ENCODE data around the gene RINT1. TPM values are rescaled to one million over a fixed set of nuclear protein-coding genes. Genes with fewer than 3 reads are reported as not detected.
"Not testable (repeated sequence)": the region's sequence is repeated elsewhere in the genome, so short reads cannot be mapped to it uniquely, and the experiment has no call there.

RINT1 gene
- total RNA-seq, 1 experiment from 2014 or later: 14.2 TPM

- DNase-seq (ENCODE audit: low read depth): no peak
These were observed 884 bp downstream of the RINT1 start for GRCh38 chr7:105532709-105533460.

DNA sequence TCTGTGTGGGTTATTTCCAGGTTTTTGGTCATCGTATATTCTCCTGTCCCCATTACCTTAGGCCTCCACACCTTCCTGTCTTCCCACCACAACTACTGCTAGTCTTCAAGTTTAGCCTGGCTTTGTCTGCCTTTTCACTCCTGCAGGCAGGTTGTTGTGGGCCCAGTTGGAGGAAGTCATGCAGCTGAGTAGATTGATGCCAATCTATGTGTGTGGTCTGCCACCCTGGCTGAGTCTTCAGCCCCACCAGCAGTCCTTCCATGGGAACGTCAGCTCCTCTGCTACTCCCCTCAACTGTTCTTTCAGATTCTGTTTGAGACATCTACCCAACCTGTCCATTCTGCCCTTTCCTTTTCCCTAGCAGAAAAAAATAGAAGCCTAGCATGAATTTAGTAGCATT, 6.3 kb downstream of the RINT1 start:
- no peak for DNase-seq (ENCODE audit: low read depth)

- no peak for DNase-seq (ENCODE audit: low read depth)
These were observed 27.9 kb downstream of the RINT1 start for GRCh38 chr7:105559926-105560325.

GRCh38 chr7:105565190-105565589, 33.2 kb downstream of the RINT1 start:
- no peak for DNase-seq (ENCODE audit: low read depth)

- no peak for DNase-seq (ENCODE audit: low read depth)
These were observed 35.0 kb downstream of the RINT1 start for GRCh38 chr7:105567024-105567423.

- DNase-seq (ENCODE audit: low read depth): no peak
These were observed 35.8 kb downstream of the RINT1 start for GRCh38 chr7:105567821-105568220.

DNA sequence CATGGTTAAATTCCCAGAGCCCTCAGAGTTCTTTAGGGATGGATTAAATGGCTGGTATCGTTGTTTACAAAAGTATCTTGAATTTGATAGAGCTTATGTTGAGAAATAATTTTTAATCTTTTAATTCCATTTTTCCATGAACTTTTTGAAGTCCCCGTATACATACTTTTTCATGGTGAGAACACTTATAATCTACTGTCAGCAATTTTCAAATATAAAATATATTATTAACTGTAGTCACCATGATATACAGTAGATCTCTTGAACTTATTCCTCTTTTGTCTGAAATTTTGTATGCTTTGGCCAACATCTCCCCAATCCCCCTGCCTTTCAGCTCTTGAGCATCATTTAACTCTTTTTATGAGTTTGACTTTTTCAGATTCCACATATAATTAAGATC, 39.9 kb downstream of the RINT1 start:
- no peak for DNase-seq (ENCODE audit: low read depth)

DNA sequence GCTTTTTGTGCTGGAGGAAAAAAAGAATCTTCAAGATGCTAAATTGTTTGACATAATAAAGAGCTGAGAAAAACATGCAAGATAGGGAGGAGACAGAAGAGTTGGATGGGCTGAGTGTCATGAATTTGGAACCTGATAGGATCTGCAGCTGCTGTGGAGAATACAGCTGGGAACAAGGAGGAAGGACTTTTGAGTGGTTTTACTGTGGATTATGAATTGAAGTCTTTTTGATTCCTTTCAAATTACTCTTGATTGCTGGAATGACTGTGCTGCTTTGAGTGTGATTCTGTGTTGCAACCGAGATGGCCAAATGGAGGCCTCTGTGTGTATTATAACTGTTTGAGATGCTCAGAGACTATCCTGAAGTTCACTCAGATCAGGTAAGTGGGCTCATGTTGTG, 45.2 kb downstream of the RINT1 start:
- DNase-seq (ENCODE audit: low read depth): no peak

- no peak for DNase-seq (ENCODE audit: low read depth)
These were observed 46.5 kb downstream of the RINT1 start for GRCh38 chr7:105578496-105578895.

DNA sequence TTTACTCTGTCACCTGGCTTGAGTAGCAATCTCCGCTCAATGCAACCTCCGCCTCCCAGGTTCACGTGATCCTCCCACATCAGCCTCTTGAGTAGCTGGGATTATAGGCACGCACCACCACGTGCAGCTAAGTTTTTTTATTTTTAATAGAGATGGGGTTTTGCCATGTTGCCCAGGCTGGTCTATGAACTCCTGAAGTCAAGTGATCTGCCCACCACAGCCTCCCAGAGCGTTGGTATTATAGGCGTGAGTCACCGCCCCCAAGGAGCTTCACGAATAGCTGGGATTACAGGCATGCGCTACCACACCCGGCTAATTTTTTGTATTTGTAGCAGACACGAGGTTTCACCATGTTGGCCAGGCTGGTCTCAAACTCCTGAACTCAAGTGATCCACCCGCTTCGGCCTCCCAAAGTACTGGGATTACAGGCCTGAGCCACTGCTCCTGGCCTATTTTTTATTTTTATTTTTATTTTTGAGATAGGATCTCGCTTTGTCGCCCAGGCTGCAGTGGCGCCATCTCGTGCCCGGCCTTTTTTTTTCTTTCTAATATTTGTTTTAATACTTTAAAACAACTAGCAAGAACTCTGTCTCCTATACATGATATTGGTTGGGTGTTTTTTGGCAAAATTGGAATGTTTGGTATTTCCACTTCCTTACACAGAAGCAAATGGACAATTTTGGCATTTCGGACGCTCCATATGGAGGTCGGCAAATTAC, 48.2 kb downstream of the RINT1 start:
- DNase-seq (ENCODE audit: low read depth): peak; percentile 74

GRCh38 chr7:105581066-105581811, 49.2 kb downstream of the RINT1 start, which contains the start of gene EFCAB10:
EFCAB10 (minus strand) TSS chr7:105581493; CDS start chr7:105581463, 30 bp downstream.
- DNase-seq (ENCODE audit: low read depth): peak; percentile 64

DNA sequence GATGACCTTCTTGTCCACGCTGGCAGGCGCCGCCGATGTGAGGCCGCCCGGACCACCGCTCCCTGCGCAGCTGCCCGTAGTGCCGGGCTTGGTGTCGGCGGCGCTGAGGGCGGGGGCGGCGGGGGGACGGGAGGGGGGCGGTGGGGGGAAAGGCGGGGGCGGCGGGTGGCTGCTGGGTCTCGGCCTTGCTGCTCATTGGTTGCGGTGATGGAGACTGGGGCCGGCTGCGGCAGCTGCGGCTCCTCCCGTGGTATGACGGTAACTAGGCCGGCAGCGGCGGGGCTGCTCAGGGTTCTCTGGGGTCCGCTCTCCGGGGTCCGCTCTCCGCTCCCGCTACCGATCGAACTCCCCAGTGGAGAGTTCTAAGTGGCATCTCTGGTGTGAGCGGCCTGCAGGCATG, 51.1 kb downstream of the RINT1 start:
- no peak for DNase-seq (ENCODE audit: low read depth)

- DNase-seq (ENCODE audit: low read depth): no peak
These were observed 52.2 kb downstream of the RINT1 start for GRCh38 chr7:105584165-105584564.

GRCh38 chr7:105585850-105586500, 54.0 kb downstream of the RINT1 start:
- no peak for DNase-seq (ENCODE audit: low read depth)

DNA sequence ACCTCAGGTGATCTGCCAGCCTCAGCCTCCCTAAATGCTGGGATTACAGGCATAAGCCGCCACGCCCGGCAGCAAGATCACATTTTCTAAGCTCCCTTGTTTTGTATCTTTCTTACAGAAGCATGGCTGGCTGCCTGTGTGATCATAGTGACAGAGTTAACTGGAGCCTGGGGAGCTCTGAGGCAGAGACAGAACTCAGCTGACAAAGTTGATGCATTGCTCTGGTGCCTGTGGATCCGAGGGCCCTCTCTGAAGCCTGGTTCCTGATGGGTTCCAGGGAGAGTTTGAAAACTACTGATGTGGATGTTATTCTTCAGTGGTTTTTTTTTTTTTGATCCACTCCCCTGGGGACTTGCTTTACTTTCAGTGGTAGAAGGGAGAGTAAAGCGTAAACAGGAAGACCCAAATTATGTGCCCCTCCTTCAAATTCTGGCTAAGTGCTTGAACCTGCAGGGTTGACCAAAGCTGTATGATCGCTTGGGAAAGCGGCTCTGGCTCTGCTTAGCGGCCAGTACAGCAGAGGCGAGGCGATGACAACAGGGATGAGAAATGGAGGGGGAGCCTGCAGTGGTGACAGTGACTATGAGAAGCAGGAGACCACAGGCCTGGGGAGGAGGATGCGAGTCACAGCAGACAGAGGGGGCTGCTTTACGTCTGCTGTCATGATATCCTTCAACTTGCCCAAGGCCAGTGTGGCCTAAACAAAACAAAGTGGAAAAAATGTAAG, 56.1 kb downstream of the RINT1 start:
- DNase-seq (ENCODE audit: low read depth): no peak

DNA sequence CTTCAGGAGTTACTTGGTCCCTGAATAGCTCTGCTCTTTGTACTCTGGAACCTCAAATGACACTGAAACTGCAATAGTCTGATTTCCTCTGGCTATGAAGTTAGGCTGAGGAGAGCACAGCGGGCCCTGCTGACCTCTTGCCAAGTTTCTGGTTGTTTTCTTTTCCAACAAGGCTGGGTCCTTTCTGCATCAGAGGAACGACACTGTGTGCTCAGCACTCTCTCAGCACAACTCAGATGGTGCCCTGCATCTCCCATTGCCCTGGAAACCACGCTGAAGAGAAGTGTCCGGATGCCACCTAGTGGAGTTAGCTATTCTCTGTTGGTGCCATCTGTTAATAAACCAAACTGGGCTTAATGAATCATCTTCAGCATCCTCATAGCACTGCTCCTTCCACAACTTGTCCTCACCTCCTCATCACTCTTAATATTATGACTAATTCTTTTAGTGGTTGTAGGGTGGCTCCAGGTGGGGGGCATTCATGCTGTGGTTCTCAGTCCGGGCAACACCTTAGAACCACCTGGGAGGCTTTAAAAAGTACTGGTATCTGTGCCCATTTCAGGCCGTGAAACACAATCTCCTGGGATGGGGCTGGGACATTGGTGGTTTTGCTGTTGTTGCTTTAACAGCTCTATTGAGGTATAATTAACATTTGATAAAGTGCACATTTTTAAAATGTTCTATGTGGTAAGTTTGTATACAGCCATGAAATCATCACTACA, 57.5 kb downstream of the RINT1 start:
- peak; percentile 84 for DNase-seq (ENCODE audit: low read depth)

DNA sequence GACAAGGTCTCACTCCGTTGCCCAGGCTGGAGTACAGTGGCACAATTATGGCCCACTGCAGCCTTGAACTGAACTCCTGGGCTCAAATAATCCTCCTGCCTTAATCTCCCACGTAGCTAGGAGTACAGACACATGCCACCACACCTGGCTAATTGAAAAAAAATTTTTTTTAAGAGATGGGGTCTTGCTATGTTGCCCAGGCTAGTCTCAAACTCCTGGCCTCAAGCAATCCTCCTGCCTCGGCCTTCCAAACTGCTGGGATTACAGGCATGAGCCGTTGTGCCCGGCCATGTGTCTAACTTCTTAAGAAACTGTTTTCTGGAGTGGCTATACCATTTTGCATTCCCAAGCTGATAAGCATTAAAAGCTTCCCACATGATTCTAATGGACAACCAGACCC, 58.8 kb downstream of the RINT1 start:
- DNase-seq (ENCODE audit: low read depth): no peak

DNA sequence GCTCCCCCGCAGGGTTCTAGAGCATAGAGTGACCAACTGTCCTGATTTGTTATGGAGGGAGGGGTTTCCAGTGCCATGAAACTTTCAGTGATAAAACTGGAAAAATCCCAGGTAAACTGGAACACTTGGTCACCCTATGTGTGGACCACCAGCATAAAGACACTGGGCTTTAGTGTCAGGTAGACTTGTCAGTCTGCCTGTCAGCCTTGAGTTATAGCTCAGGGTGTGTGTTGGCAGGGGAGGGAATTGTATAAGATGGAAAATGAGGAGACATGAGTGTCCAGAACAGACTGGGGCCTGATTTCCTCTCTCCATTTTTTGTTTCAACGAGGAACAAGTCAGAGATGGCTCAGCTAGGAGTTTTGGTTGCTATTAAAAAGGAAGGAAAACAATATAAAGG, 59.5 kb downstream of the RINT1 start:
- DNase-seq (ENCODE audit: low read depth): no peak

DNA sequence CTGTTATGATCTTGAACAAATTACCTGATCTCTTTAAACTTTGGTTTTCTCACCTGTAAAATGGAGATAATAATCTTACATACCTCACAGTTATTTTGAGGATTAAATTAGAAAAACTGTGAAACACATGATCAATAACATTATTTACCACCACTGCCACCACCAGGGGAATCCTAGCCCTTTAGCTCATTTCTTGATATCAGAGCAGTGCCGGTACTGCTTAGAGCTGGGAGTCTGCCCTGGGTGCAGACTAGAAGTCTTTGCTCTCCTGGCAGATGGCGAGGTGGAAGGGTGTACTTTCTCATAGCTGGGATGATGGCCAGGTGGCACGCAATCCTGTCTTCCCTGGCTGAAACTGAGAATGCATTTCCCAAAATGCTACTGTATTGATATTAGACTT, 62.0 kb downstream of the RINT1 start:
- peak; percentile 21 for DNase-seq (ENCODE audit: low read depth)

DNA sequence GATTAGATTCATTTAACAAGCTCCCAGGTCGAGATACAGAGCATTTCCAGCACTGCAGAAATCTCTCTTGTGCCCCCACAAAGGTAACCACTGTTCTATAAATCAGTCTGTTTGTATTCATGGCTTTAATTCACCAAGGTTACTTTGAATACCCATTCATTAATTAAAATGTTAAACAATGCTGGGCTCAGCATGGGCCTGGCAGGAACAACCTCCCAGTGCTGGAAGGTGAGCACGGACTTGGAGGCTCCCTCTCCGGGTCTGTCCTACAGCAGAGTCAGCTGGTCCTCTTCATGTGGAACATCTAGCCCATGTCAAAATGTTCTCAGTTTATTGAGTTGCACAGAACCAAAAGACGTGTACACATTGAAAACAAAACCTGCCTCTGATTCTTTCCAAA, 64.9 kb downstream of the RINT1 start:
- DNase-seq (ENCODE audit: low read depth): no peak

DNA sequence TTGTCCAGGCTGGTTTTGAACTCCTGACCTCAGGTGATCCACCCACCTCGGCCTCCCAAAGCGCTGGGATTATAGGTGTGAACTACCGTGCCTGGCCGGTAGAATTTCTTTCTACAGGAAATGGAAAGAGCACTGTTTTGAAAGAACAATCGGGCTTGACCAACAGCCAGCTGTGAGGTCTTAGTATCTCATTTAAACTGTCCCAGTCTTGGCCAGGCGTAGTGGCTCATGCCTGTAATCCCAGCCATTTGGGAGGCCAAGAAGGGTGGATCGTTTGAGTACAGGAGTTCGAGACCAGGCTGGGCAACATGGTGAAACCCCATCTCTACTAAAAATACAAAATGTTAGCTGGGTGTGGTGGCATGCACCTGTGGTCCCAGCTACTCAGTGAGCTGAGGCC, 67.1 kb downstream of the RINT1 start:
- DNase-seq (ENCODE audit: low read depth): not testable (repeated sequence)

Data from M059J (cell line).